ACHN (cell line): Measurements from ENCODE around the gene ZFAND6.
A peak's percentile ranks its signal among the peaks of the same experiment; 100 is the strongest.

Source experiments
- DNase-seq: peaks from one replicate; pipeline ENCODE4 v3.0.0-alpha.2; 2015
- in situ Hi-C: cut with HindIII; loops from 2 replicates; pipeline ENCODE4 v1.10.0; 2017; ENCODE audit warnings: low sequenced_read_pairs, low pct_ligation_motif_present, low pct_unique_long_range_greater_than_20kb

The ZFAND6 gene

GRCh38 chr15:80176443-80176842 lies 117.0 kb downstream of the ZFAND6 start:
- in situ Hi-C loops = no loop called here

GRCh38 chr15:80177156-80177555 lies 117.7 kb downstream of the ZFAND6 start:
- no peak for DNase-seq
- in situ Hi-C loops = no loop called here

More at GRCh38 chr15:80176443-80176842, 117.0 kb downstream of the ZFAND6 start:
- no peak for DNase-seq

GRCh38 chr15:80179025-80179759 lies 119.7 kb downstream of the ZFAND6 start:
- DNase-seq = peak; percentile 84
- in situ Hi-C loops = no loop called here

DNA sequence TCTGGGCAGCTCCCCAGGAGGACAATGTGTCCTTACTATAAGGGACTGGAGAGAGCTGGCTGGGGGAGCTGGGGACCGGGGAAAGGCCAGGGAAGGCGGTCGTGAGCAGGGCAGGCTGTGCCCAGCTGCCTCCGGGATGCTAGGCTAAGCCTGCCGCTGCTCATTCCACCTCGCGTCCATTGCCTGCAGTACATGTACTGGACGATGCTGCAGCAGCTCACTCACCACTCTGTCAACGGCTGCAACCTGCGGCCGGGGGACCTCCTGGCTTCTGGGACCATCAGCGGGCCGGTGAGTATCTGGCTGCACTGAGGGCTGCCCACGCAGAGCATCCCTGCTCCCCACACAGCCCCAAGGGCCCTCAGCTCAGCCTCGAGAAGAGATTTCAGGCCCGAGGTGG lies 120.5 kb downstream of the ZFAND6 start:
- in situ Hi-C loops = no loop called here

GRCh38 chr15:80180468-80180867 lies 121.0 kb downstream of the ZFAND6 start:
- in situ Hi-C loops = no loop called here
- no peak for DNase-seq

More for the DNA sequence above, 120.5 kb downstream of the ZFAND6 start:
- no peak for DNase-seq

GRCh38 chr15:80180986-80181385 lies 121.5 kb downstream of the ZFAND6 start:
- DNase-seq = no peak
- in situ Hi-C loops = no loop called here

DNA sequence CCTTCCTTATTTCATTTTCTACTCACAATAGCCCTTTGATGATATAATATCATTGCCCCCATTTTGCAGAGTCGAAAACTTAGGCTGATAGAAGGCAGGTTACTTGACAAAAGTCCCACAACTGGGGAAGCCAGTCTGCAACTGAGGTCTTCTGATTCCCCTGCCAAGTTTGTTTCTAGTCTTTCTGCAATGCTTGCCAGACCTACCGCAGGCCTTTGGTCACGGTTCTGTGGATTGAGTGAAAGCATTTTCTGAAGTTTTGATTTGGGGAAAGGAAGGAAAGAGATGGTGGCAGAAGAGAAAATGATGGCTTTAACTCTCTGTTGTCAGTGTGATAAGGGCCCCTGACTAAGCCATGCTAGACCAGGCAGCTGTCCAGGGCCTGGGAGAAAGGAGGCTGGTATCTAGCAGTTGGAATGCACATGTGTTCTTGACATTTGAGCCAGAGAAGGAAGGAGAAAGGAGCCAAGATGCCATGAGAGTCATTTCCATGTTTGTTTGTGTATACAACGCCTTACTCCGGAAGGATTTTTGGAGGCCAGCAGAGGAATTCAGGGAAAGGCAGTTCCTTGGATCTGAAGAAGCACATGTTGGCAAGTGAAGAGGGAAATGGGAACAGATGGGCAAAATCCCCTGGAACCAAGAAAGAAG lies 123.3 kb downstream of the ZFAND6 start:
- DNase-seq = no peak
- in situ Hi-C loops = no loop called here

DNA sequence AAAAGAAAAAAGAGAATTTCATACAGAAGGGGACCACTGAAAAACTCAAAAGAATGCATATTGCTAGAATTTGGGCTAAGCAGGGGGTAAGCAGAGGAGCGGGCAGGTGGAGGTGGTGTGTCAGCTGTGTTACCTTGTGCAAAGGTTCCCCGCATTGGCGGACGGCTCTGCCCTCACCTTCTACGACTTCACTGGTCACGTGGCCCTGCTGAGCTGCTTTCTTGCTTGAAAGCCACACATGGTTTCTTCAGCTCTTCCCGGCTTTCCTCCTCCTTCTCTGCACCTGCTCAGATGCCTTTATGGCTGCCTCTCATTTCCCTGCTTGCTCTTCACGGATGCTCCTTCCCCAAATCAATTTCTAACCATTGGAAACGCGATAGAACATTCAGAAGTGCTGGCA lies 123.8 kb downstream of the ZFAND6 start:
- in situ Hi-C loops = no loop called here
- no peak for DNase-seq

GRCh38 chr15:80183886-80184285 lies 124.4 kb downstream of the ZFAND6 start:
- in situ Hi-C loops = no loop called here
- DNase-seq = peak; percentile 9

DNA sequence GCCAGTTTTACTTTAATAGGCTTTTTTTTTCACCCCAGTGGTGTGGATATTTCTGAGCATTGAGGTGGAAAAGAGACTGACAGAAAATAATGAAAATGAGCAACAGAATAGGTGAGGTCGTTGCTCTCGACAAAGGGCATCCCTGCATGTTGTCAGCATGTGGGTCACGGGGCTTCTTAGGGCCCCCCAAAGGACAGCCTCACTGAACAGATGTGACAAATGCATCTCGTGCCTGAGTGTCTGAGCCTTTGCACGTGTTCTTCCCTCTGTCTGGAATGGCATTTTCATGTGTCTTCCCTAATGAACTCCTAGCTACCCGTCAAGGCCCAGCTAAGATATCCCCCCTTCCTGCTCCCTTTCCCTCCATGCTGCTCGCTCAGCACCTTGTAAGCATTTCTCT lies 125.1 kb downstream of the ZFAND6 start:
- DNase-seq = no peak
- in situ Hi-C loops = no loop called here

DNA sequence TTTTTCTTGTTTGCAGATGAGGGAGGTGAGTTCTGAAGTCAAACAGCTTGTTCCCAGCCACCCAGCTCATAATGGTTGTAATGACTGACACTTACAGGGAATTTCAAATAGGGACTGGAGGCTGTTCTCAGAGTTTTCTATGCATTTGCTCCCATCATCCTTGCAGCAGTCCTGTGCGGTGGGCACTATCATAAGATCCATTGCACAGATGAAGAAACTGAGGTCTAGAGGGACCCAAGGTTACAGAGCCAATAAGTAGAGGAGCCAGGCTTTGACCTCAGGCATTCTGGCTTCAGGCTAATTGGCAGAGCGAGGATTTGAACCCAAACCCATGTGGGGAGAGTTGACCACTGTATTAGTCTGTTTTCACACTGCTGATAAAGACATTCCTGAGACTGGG lies 125.7 kb downstream of the ZFAND6 start:
- DNase-seq = no peak
- in situ Hi-C loops = no loop called here

- DNase-seq = no peak
- in situ Hi-C loops = no loop called here
Measured at GRCh38 chr15:80186066-80186465, 126.6 kb downstream of the ZFAND6 start.

GRCh38 chr15:80186597-80186996 lies 127.1 kb downstream of the ZFAND6 start:
- DNase-seq = no peak
- in situ Hi-C loops = no loop called here
